Stimulated activated CD4-positive, alpha-beta T cell treated with anti-CD3 and anti-CD28 coated beads, Interleukin-4, amount 100 ng/mL, for 48 hours (primary cell): ENCODE data around the gene GARIN1A.
"Not testable (repeated sequence)": the region's sequence is repeated elsewhere in the genome, so short reads cannot be mapped to it uniquely, and the experiment has no call there.

Experiments used
- DNase-seq, 2 donors: peaks; one replicate each; pipeline ENCODE4 v3.0.0-alpha.2; 2020; ENCODE audit warnings: low read depth in 2 of 2

The GARIN1A gene

DNA sequence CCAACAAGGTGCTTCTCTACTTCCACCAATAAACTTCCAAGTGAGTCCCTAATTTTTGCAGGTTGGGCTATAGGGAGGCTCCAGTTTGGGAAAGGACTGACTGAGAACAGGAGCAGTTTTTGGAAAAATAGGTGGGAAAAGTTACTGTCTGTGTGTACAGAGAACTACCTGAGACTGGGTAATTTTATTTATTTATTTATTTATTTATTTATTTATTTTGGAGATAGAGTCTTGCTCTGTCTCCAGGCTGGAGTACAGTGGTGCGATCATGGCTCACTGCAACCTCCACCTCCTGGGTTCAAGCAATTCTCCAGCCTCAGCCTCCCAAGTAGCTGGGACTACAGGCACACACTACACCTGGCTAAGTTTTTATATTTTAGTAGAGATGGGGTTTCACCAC is 11.2 kb downstream of the GARIN1A start:
- not testable (repeated sequence) for DNase-seq

DNA sequence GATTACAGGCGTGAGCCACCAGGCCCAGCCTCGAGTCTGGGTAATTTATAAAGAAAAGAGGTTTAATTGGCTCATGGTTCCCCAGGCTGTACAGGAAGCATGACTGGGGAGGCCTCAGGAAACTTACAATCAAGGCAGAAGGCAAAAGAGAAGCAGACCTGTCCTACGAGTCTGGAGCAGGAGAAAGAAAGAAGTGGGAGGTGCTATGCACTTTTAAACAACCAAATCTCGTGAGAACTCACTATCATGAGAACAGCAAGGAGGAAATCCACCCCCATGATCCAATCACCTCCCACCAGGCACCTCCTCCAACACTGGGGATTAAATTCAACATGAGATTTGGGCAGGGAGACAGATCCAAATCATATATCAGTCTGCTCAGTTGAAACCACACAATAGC is 11.6 kb downstream of the GARIN1A start:
- not testable (repeated sequence) for DNase-seq

DNA sequence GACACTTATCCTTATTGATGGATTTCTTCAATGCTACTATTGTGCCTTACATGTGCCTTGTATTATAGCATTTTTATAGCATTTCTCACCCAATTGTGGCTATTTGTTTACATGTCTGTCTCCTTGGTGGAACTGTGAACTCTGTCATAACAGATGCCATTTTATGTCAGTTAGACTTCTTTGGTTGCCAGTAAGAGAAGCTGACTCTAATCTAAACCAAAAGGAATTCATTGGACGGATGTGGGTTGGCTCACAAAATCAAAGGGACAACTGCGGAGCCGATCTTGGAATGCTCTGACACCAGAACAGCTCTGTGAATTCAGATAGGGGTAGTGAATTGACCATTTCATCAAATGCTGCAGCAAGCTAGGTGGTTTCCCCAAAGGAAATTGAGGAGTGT is 15.0 kb downstream of the GARIN1A start:
- no peak for DNase-seq

DNA sequence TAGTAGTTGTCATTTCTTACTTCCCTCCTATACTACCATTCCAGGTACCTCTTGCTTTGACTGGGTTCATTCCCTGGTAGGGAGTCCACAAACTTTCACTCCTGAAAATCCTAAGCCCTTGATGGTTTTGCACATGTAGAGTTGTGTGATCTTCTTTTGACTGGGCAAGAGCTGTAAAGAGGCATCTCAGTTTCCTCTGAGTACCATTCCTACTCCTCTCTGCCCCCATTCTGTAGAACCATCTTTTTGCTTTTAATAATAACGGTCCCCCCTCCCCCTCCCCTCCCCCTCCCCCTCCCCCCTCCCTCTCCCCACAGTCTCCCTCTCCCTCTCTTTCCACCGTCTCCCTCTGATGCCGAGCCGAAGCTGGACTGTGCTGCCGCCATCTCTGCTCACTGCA is 16.4 kb downstream of the GARIN1A start:
- DNase-seq = no peak

DNA sequence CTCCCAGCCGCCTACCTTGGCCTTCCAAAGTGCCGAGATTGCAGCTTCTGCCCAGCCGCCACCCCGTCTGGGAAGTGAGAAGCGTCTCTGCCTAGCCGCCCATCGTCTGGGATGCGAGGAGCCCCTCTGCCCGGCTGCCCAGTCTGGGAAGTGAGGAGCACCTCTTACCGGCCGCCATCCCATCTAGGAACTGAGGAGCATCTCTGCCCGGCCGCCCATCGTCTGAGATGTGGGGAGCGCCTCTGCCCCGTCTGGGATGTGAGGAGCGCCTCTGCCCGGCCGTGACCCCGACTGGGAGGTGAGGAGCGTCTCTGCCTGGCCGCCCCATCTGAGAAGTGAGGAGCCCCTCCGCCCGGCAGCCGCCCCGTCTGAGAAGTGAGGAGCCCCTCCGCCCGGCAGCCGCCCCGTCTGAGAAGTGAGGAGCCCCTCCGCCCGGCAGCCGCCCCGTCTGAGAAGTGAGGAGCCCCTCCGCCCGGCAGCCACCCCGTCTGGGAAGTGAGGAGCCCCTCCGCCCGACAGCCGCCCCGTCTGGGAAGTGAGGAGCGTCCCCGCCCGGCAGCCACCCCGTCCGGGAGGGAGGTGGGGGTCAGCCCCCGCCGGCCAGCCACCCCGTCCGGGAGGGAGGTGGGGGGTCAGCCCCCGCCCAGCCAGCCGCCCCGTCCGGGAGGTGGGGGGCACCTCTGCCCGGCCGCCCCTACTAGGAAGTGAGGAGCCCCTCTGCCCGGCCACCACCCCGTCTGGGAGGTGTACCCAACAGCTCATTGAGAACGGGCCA is 17.3 kb downstream of the GARIN1A start:
- not testable (repeated sequence) for DNase-seq

DNA sequence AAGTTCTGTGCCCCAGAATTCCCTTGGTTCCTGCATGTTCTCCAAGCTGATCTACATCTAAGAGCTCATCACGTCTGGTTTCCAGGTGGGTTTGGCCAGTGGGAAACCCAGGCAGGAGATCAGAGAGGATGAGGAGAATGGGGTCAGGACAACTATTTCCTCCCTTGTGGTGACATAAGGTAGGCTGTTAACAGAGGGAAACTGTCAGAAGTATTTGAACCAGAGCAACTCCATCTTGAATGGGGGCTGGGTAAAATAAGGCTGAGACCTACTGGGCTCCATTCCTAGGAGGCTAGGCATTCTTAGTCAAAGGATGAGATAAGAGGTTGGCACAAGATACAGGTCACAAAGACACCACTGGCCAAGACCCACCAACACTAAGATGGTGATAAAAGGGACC is 19.1 kb downstream of the GARIN1A start:
- no peak for DNase-seq

DNA sequence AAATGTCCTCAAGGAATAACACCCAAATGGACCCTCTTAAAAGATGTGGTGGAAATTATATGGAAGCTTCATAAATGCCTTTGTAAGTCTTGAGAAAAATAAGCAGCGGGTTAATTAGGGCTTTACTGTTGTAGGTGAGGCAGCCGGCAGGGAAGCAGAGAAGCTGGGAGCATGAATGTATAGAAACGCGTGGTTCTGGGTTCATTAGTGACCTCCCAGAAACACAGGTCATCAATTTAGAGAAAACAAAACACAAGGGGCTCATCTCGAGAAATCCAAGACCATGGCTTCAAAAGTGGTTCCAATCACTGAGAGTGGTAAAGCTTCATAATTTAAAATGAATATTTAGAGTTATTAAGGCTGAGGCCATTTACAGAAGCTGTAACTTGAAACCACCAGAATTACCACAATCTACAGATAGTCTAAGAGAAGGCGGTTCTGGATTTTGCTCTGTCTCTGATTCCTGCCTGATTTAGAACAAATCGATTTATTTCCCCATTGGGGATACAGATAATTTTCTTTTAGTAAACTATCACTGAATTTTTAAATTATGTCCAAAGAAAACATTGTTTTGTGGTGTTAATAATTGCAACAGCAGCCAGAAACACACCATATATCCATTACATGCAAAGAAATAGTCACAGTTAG is 20.7 kb downstream of the GARIN1A start:
- no peak for DNase-seq

DNA sequence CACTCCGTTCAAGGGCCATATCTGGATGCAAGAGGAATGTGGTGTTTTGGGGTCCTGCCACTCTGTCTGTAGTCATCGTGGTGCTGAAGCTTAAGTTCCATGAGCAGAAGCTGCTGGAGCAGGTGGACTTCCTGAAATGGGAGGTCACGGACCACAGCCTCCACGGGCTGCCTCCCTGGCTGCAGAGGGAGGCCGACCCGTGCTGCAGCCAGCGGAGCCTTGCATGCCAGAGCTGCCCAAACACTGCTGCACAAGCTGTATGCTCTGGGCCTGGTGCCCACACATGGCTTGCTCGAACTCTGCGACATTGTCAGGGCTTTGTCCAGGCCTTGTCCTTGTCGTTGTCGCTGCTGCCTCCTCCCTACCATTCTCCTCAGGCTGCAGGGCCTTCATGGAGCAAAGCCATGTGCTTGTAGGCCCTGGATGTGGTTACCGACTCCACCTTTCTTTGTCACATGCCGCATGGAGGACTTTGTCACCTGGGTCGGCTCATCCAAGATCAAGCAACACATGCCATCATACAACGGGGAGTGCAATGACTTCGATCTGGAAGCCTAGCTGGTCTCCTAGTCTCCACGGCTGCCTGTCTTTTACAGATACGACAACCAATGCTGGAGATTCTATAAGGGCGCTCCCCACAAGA is 21.4 kb downstream of the GARIN1A start:
- no peak for DNase-seq

DNA sequence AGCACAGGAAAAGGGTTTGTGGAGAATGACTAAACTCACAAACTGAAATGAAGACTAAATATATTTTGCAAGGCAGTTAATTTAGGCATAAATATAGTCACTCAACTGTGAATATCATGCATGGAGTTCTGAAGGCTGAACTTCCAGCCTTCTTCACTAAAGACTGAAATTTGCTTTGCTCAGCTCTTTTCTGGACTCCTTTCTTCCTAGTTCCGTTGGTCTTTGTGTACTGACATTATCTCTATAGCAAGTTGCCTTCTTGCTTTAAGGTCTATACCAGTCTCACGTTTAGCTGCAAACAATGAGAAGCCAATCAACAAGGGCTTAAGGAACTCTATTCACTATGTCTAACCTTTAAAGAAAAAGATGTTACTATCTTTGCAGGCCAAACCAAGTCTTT is 22.6 kb downstream of the GARIN1A start:
- no peak for DNase-seq

DNA sequence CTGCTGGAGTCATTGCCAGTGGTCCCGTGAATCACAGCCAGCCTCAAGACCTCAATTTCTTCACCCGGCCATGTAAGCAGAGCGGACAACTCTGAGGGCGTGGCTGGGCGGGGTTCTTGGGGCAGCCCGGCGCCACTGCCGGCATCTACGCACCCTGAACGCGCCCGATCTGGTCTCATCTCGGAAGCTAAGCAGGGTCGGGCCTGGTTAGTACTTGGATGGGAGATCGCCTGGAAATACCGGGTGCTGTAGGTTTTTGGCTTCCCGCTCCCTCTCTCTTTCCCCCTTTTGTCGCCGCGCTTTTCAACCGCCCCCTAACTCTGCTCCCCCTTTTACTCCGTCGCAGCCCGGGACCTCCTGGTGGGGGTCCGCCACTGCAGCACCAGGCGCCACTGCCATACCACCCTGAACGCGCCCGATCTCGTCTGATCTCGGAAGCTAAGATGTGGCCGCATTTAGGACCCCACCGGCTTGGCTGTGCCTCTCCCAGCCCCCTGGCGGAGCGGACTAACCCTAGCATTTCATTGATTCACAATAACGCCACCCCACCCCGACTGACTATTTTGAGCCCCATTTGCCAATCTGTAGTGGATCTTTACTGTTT is 25.3 kb downstream of the GARIN1A start:
- peak; percentile 59 for DNase-seq

DNA sequence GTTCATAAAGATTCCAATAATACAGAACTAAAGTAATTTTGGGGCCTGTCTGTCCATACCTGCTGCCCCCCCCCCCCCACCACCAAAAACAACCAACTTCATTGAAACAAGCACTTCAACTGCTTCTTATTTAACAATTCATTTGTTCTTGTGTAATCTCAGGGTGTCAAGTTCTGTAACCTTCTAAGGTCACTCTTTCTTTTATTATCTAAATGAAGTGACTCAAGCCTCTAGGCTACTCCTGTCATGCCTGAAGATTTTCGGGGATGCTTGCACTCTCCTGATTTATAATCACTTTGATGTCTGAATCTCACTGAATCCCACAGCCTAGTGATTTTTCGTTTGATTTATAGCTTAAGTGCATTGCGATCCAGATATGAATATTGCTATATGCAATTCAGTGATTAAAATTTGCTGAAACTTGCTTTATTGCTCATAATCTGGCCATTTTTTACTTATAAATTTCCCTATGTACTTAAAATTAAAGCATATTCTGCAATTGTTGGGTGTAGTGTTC is 27.2 kb downstream of the GARIN1A start:
- DNase-seq = no peak

DNA sequence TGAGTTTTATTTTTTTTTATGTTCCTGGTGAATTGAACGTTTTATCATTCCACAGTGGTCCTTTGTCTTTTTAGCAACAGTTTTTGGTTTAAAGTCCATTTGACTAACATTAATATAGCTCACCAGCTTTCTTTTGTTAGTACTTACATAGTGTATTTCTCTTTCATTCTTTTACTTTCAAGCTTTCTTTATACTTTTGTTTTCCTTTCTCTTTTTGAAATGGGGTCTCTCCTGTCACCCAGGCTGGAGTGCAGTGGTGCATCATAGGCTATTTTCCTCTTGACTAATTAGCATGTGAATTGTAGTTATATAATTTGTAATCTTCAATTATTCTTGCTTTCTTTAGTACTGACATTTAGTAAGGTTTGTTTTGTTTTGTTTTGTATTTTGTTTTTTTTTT is 27.8 kb downstream of the GARIN1A start:
- no peak for DNase-seq

DNA sequence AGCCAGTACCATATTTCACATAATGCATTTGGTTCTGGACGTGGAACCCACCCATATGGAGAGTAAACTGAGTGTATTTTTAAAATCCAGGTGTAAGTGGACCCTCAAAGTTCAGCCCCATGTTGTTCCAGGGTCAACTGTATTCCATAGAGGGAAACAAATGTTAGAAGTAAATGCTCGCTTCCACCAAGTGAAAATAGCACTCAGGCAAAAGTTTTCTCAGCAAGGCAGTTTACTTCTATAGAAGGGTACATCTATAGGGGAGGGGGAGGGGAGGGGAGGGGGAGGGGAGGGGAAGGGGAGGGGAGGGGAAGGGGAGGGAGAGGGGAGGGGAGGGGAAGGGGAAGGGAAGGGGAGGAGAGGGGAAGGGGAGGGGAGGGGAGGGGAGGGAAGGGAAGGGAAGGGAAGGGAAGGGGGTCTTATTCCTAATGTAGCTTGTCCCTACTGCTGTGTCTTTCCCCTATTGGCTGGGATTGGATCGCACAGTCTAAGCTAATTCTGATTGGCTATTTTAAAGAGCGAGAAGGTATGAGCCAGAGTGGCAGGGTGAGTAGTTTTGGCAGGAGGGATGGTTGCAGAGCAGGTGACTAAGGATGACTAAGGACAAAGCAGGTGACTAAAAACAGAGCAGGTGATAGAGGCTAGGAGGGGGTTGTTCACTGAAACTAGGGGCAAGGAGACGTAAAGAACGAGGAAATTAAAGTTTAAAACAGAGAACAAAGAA is 29.1 kb downstream of the GARIN1A start:
- DNase-seq = no peak

DNA sequence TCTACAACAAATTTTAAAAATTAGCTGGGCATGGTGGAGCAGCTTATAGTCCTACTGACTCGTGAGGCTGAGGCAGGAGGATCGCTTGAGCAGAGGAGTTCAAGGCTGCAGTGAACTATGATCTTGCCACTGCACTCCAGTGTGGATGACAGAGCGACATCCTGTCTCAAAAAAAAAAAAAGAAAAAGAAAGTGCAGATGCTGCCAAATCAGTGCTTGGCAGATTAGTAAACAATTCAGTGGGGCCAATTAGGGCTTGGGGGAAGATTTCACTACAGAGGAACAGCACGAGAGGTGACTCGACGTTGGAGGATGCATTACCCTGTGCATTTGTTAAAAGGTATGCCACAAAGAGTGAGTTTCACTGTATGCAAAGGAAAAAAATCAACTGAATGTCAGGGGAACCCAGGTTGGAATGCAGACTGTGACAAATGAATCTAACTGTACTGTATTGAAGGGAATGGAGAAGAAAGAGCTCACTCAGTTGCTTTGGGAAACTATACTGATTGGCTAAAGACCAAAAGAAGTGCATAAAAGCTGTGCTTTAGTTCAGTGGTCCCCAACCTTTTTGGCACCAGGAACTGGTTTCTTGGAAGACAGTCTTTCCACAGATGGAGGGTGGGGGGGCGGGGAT is 31.6 kb downstream of the GARIN1A start:
- no peak for DNase-seq

DNA sequence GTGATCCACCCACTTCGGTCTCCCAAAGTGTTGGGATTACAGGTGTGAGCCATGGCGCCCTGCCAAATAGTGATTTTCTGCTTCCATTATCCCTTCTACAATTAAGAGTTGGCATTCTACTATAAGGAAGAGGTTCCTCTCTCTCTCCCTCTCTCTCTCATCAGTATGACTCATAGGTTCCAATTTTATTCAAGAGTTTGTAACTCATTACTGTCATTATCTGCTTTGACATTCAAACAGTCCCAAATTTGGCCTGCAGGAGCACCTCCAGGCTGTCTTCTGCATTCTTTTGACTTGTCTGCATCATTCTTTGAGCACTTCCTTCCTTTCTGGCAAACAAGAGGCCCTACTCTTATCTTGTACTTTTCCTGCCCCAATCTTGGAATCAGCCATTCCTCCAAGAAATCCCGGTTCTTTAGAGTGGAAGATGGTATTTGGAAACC is 33.8 kb downstream of the GARIN1A start:
- DNase-seq = no peak

DNA sequence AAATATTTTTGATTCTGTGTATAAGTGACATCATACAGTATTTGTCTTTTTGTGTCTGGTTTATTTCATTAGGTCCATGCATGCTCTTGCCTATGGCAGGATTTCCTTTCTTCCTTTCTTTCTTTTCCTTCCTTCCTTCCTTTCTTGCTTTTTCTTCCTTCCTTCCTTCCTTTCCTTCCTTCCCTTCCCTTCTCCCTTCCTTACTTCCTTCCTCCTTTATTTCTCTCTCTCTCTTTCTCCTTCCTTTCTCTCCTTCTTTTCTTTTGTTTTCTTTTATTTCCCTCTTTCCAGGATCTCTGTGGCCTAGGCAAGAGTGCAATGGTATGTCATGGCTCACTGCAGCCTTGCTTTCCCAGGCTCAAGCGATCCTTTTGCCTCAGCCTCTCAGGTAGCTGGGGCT is 35.7 kb downstream of the GARIN1A start:
- DNase-seq = no peak

DNA sequence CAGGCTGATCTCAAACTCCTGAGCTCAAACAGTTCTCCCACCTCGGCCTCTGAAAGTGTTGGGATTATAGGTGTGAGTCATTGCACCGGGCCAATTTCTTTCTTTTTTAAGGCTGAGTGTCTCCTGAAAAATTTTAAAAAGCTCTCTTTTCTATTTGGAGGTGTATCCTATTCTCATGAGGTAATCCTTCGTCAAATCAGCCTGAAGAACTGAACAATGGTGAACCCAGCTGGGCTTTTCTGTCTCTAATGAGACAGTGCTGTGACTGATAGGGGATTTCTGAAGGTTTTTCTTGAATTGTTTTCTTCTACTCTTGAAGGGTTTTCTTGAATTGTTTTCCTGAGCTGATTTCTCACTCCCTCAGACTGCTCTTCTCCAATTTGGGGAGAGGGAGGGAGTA is 36.1 kb downstream of the GARIN1A start:
- no peak for DNase-seq

DNA sequence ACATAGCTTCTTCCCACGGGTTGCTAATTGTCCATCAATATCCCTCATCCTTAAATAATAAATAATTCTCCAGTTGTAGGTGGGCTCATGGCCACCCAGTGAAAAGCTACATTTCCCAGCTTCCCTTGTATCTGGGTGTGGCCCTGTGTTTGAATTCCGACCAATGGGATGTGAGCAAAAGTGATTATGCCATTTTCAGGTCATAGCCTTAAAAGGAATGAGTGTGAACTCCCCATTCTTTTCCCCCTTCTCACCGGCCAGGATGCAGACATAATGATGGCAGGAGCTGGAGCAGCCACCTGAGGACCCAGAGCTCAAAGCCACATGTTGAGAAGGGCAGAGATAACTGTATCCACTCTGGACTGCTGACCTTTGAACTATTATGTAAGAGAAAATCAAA is 36.7 kb downstream of the GARIN1A start:
- DNase-seq = no peak

DNA sequence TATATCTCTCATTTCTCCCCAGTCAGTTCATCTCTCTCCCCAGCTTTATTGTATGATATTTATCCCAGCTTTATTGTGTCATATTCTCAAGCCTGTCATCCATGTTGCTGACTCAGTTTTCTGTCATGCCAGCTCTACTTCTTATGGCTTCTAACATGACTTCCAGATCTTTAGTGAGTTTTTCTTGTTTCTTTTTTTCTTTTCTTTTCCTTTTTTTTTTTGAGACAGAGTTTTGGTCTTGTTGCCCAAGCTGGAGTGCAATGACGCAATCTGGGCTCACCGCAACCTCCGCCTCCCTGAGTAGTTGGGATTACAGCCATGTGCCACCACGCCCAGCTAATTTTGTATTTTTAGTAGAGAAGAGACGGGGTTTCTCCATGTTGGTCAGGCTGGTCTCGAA is 38.4 kb downstream of the GARIN1A start:
- DNase-seq = no peak

DNA sequence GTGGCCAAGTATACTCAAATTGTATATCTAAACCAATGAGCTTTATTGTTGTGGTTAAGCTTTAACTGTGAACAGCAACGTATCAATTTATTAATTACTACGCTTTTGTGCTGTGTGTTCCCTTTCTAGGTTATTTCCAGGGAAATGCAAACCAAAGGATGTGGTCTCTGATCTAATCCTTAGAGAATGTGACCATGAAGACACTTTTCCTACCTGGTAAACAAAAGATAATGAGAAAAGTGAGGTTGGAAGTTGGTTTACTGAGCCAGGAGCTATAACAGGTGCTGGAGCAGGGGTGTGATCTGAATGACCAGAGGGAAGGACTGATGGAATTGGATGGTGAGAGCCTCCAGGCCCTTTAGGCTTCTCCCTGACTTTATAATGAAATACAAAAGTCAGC is 41.7 kb downstream of the GARIN1A start:
- no peak for DNase-seq
